Measurements from ENCODE around the gene HCN1. TPM values are rescaled to one million over a fixed set of nuclear protein-coding genes. Genes with fewer than 3 reads are reported as not detected.

Gene HCN1
- total RNA-seq, 1 donor from 2014 or later: 0.14 TPM

- H3K4me3 ChIP-seq: no peak overlapping the region
Observed at GRCh38 chr5:45687701-45688100, 8.5 kb downstream of the HCN1 start.

GRCh38 chr5:45686620-45687019 lies 9.6 kb downstream of the HCN1 start:
- intact Hi-C loops (cut with micrococcal nuclease): no loop called here
- no peaks in the 10 kb centered on the region for H3K9me3 ChIP-seq (replicated peaks)
- peaks cover 32% of the 10 kb centered on the region for H3K27me3 ChIP-seq (ENCODE audit: low read depth)
- H3K4me3 ChIP-seq: no peak overlapping the region
- DNase-seq: no peak
- TF ChIP-seq CTCF (IDR thresholded peaks at IDR 0.05; ENCODE audit: borderline replicate concordance): no peak
- H3K4me1 ChIP-seq: no peaks in the 10 kb centered on the region
- no peaks in the 10 kb centered on the region for H3K36me3 ChIP-seq
- H3K27ac ChIP-seq (replicated peaks): no peak overlapping the region

More at GRCh38 chr5:45687701-45688100, 8.5 kb downstream of the HCN1 start:
- Histone ChIP-seq H3K4me1 (no peaks in the 10 kb centered on the region), H3K27ac (replicated peaks) (no peak overlapping the region), H3K27me3 (ENCODE audit: low read depth) (peaks cover 42% of the 10 kb centered on the region), H3K9me3 (replicated peaks) (no peaks in the 10 kb centered on the region), H3K36me3 (no peaks in the 10 kb centered on the region)
- TF ChIP-seq CTCF (IDR thresholded peaks at IDR 0.05; ENCODE audit: borderline replicate concordance): no peak
- DNase-seq: no peak
- intact Hi-C loops (cut with micrococcal nuclease): no loop called here

GRCh38 chr5:45684118-45684517 lies 12.1 kb downstream of the HCN1 start:
- no peak for TF ChIP-seq CTCF (IDR thresholded peaks at IDR 0.05; ENCODE audit: borderline replicate concordance)
- Histone ChIP-seq H3K36me3 (no peaks in the 10 kb centered on the region), H3K4me1 (no peaks in the 10 kb centered on the region), H3K27ac (replicated peaks) (no peak overlapping the region), H3K9me3 (replicated peaks) (no peaks in the 10 kb centered on the region), H3K4me3 (no peak overlapping the region), H3K27me3 (ENCODE audit: low read depth) (peaks cover 10% of the 10 kb centered on the region)
- intact Hi-C loops (cut with micrococcal nuclease): no loop called here
- DNase-seq: no peak

GRCh38 chr5:45680950-45681349 lies 15.2 kb downstream of the HCN1 start:
- no peak for DNase-seq
- no peaks in the 10 kb centered on the region for H3K4me1 ChIP-seq
- H3K36me3 ChIP-seq: no peaks in the 10 kb centered on the region
- no peaks in the 10 kb centered on the region for H3K27me3 ChIP-seq (ENCODE audit: low read depth)
- no peak for TF ChIP-seq CTCF (IDR thresholded peaks at IDR 0.05; ENCODE audit: borderline replicate concordance)
- H3K9me3 ChIP-seq (replicated peaks): no peaks in the 10 kb centered on the region
- H3K27ac ChIP-seq (replicated peaks): no peak overlapping the region
- no peak overlapping the region for H3K4me3 ChIP-seq
- intact Hi-C loops (cut with micrococcal nuclease): no loop called here

GRCh38 chr5:45677524-45677923 lies 18.7 kb downstream of the HCN1 start:
- no peaks in the 10 kb centered on the region for H3K27me3 ChIP-seq (ENCODE audit: low read depth)
- TF ChIP-seq CTCF (IDR thresholded peaks at IDR 0.05; ENCODE audit: borderline replicate concordance): no peak
- no peak for DNase-seq
- H3K4me1 ChIP-seq: no peaks in the 10 kb centered on the region
- intact Hi-C loops (cut with micrococcal nuclease): no loop called here
- no peaks in the 10 kb centered on the region for H3K36me3 ChIP-seq
- no peak overlapping the region for H3K4me3 ChIP-seq
- no peaks in the 10 kb centered on the region for H3K9me3 ChIP-seq (replicated peaks)
- no peak overlapping the region for H3K27ac ChIP-seq (replicated peaks)

GRCh38 chr5:45672271-45672670 lies 23.9 kb downstream of the HCN1 start:
- intact Hi-C loops (cut with micrococcal nuclease): no loop called here
- no peak for DNase-seq
- Histone ChIP-seq H3K27ac (replicated peaks) (no peak overlapping the region), H3K4me3 (no peak overlapping the region), H3K4me1 (no peaks in the 10 kb centered on the region), H3K9me3 (replicated peaks) (no peaks in the 10 kb centered on the region), H3K36me3 (no peaks in the 10 kb centered on the region), H3K27me3 (ENCODE audit: low read depth) (no peaks in the 10 kb centered on the region)
- no peak for TF ChIP-seq CTCF (IDR thresholded peaks at IDR 0.05; ENCODE audit: borderline replicate concordance)

Data from left ventricle myocardium inferior (tissue), 1 donor.